Transverse colon (tissue), 4 donors: ENCODE measurements around the gene PIEZO2. TPM values are rescaled to one million over a fixed set of nuclear protein-coding genes. Genes with fewer than 3 reads are reported as not detected.
A peak's percentile ranks its signal among the peaks of the same experiment; 100 is the strongest.

Experiments used
- DNase-seq: peaks from one replicate; pipeline ENCODE4 v3.0.0-alpha.2; 2019
- H3K27ac ChIP-seq, 4 donors: fragments of 200-600 bp; sonication (generic); 2 replicates each; pipeline ENCODE4 v1.5.1; 2016 to 2018; ENCODE audit warnings: inconsistent platforms in 4 of 4
- H3K27me3 ChIP-seq: fragments of 200-600 bp; sonication (generic); 2 replicates; pipeline ENCODE4 v1.5.1; 2017; ENCODE audit warnings: inconsistent platforms
- H3K36me3 ChIP-seq, 4 donors: fragments of 200-600 bp; sonication (generic); 2 replicates each; pipeline ENCODE4 v1.5.1; 2017 to 2019; ENCODE audit warnings: inconsistent platforms in 4 of 4
- H3K4me1 ChIP-seq, 4 donors: fragments of 200-600 bp; sonication (generic); 2 replicates each; pipeline ENCODE4 v1.5.1; 2017 to 2020; ENCODE audit warnings: inconsistent platforms in 4 of 4
- H3K4me3 ChIP-seq, 4 donors: fragments of 200-600 bp; sonication (generic); 1 replicate in 1 of 4; 2 replicates in 3 of 4; pipeline versions ENCODE4 v1.5.1 to v1.6.1; 2017 to 2019; ENCODE audit warnings: inconsistent platforms in 4 of 4
- H3K9me3 ChIP-seq, 2 donors: fragments of 200-600 bp; sonication (generic); 2 replicates each; pipeline ENCODE4 v1.5.1; 2017 to 2019; ENCODE audit warnings: inconsistent platforms in 2 of 2
- CTCF ChIP-seq, 5 experiments: fragments of 200-600 bp in 3 of 5; fragments of 450-650 bp in 2 of 5; sonication (generic) in 3 of 5; IDR thresholded peaks; 1 replicate in 2 of 5; 2 replicates in 3 of 5; pipeline ENCODE4 v1.5.1; 2016 to 2017; ENCODE audit warnings: antibody characterized with exemption in 5 of 5, inconsistent platforms in 3 of 5, mild to moderate bottlenecking in 2 of 5, moderate library complexity in 1 of 5
- EP300 ChIP-seq: sonication (generic); formaldehyde crosslinking; IDR thresholded peaks from one replicate; pipeline ENCODE4 v1.6.1; 2017; ENCODE audit warnings: antibody characterized with exemption, low read depth
- POLR2A ChIP-seq: fragments of 450-650 bp; IDR thresholded peaks from one replicate; pipeline ENCODE4 v1.6.1; 2016; ENCODE audit warnings: antibody characterized with exemption, mild to moderate bottlenecking, moderate library complexity
- POLR2AphosphoS5 ChIP-seq, 3 donors: sonication (generic); formaldehyde crosslinking; IDR thresholded peaks; one replicate each; pipeline ENCODE4 v1.6.1; 2016; ENCODE audit warnings: antibody characterized with exemption in 3 of 3
- whole genome bisulfite sequencing, 2 donors: methylation state at CpG; one replicate each; pipeline ENCODE4 v1.1.5; 2018; ENCODE audit warnings: low coverage in 1 of 2; 5-methylcytosine and 5-hydroxymethylcytosine counted together
- in situ Hi-C, 4 donors: fragments of 200-750 bp; cut with MboI; loops; one replicate each; pipeline versions ENCODE4 v1.15.0 to v1.15.1; 2017; ENCODE audit warnings: low sequenced_read_pairs in 3 of 4, low pct_ligation_motif_present in 1 of 4, low pct_unique_long_range_greater_than_20kb in 1 of 4
- intact Hi-C: fragments of 100-400 bp; cut with DNase I; formaldehyde crosslinking; loops from one replicate; pipeline ENCODE4 v1.15.1; 2023; ENCODE audit warnings: low total_unique reads
- total RNA-seq, 4 donors: library from RNA; depleted of rRNA; stranded (reverse); fragments of >200 nt; gene quantifications; one replicate each; pipeline ENCODE4 v1.1.0, GENCODE V29; 2016

Gene PIEZO2
- total RNA-seq, 4 donors from 2014 or later: 2.9 to 7.5 (median 4.5) TPM

- Histone ChIP-seq H3K36me3 (no peaks in the 10 kb centered on the region), H3K27ac (no peak overlapping the region), H3K27me3 (peaks cover 40% of the 10 kb centered on the region), H3K4me1 (peaks cover 0 to 18% (median 9%) of the 10 kb centered on the region in 4 donors), H3K9me3 (no peaks in the 10 kb centered on the region), H3K4me3 (no peak overlapping the region)
- DNase-seq: no peak
- TF ChIP-seq POLR2A (no peak), CTCF (IDR thresholded peaks at IDR 0.05) (no peak), EP300 (no peak), POLR2AphosphoS5 (IDR thresholded peaks at IDR 0.05) (no peak)
- in situ Hi-C loops (loop anchor here in 1 of 4 donors (25.0 kb wide), 1 partner anchor 588 kb away; no protein-coding TSS in a partner anchor), intact Hi-C loops (no loop called here)
- 60 to 78% methylated on average over 2 to 5 of the region's 5 CpGs for whole genome bisulfite sequencing, 2 donors
Measured at GRCh38 chr18:11150271-11150615, 874 bp upstream of the PIEZO2 start.

GRCh38 chr18:11148680-11149440 is 509 bp downstream of the PIEZO2 start:
- Histone ChIP-seq H3K27me3 (peaks cover 40% of the 10 kb centered on the region), H3K4me3 (peak overlapping the region in 3 of 4 donors; percentile 18 to 47 (median 32)), H3K9me3 (no peaks in the 10 kb centered on the region), H3K4me1 (peaks cover 0 to 18% (median 9%) of the 10 kb centered on the region in 4 donors), H3K27ac (peak overlapping the region in 1 of 4 donors; percentile 21), H3K36me3 (no peaks in the 10 kb centered on the region)
- DNase-seq: no peak
- in situ Hi-C loops: no loop called here
- intact Hi-C loops: no loop called here
- TF ChIP-seq POLR2A (no peak), EP300 (no peak), POLR2AphosphoS5 (IDR thresholded peaks at IDR 0.05) (no peak), CTCF (IDR thresholded peaks at IDR 0.05) (no peak)
- WGBS, 2 donors: 41% methylated on average over 72 of the region's 86 CpGs; no CpG with 5 or more reads in 1 of the 2 donors

- TF ChIP-seq POLR2A: no peak
- TF ChIP-seq POLR2AphosphoS5 (IDR thresholded peaks at IDR 0.05): no peak
- TF ChIP-seq CTCF (IDR thresholded peaks at IDR 0.05): no peak
- TF ChIP-seq EP300: no peak
- in situ Hi-C loops (no loop called here), intact Hi-C loops (no loop called here)
- peaks cover 0 to 18% (median 9%) of the 10 kb centered on the region in 4 donors for H3K4me1 ChIP-seq
- WGBS, 2 donors: 28 to 40% methylated on average over 2 to 39 of the region's 39 CpGs
- H3K36me3 ChIP-seq: no peaks in the 10 kb centered on the region
- peaks cover 40% of the 10 kb centered on the region for H3K27me3 ChIP-seq
- peak overlapping the region in 1 of 4 donors; percentile 12 for H3K27ac ChIP-seq
- H3K4me3 ChIP-seq: peak overlapping the region in 3 of 4 donors; percentile 18 to 47 (median 32)
- DNase-seq: no peak
- H3K9me3 ChIP-seq: no peaks in the 10 kb centered on the region
Measured at GRCh38 chr18:11147962-11148679, 1.2 kb downstream of the PIEZO2 start.

- H3K27ac ChIP-seq: peak overlapping the region in 1 of 4 donors; percentile 12
- peaks cover 0 to 18% (median 9%) of the 10 kb centered on the region in 4 donors for H3K4me1 ChIP-seq
- H3K36me3 ChIP-seq: no peaks in the 10 kb centered on the region
- in situ Hi-C loops (no loop called here), intact Hi-C loops (no loop called here)
- DNase-seq: no peak
- H3K9me3 ChIP-seq: no peaks in the 10 kb centered on the region
- TF ChIP-seq EP300 (no peak), POLR2A (no peak), POLR2AphosphoS5 (IDR thresholded peaks at IDR 0.05) (no peak), CTCF (IDR thresholded peaks at IDR 0.05) (no peak)
- H3K27me3 ChIP-seq: peaks cover 40% of the 10 kb centered on the region
- H3K4me3 ChIP-seq: peak overlapping the region in 1 of 4 donors; percentile 47
- WGBS, 2 donors: 27 to 41% methylated on average over 3 to 23 of the region's 23 CpGs
Measured at GRCh38 chr18:11147371-11147951, 1.9 kb downstream of the PIEZO2 start.
